Osteoblast (primary cell): ENCODE results near the gene GLT6D1. TPM values are rescaled to one million over a fixed set of nuclear protein-coding genes. Genes with fewer than 3 reads are reported as not detected.
"Not testable (repeated sequence)": the region's sequence is repeated elsewhere in the genome, so short reads cannot be mapped to it uniquely, and the experiment has no call there.

Source experiments
- DNase-seq: peaks from one replicate; pipeline ENCODE4 v3.0.0; 2011; ENCODE audit warnings: low spot score, mixed read lengths; ENCODE audit not compliant: insufficient read length; ENCODE audit errors: missing footprints
- H2AFZ ChIP-seq: 2 replicates; pipeline ENCODE4 v1.6.0; 2011; ENCODE audit warnings: mild to moderate bottlenecking, low read length
- H3K27ac ChIP-seq: 2 replicates; pipeline ENCODE4 v1.5.1; 2011; ENCODE audit warnings: mild to moderate bottlenecking, low read depth, low read length, moderate library complexity
- H3K27me3 ChIP-seq: 2 replicates; pipeline ENCODE4 v1.6.0; 2012; ENCODE audit warnings: mild to moderate bottlenecking, control low read depth, inconsistent platforms, low read length, moderate library complexity; ENCODE audit not compliant: insufficient read depth
- H3K36me3 ChIP-seq: 2 replicates; pipeline ENCODE4 v1.5.1; 2011; ENCODE audit warnings: mild to moderate bottlenecking, low read length, control low read depth, moderate library complexity; ENCODE audit not compliant: insufficient read depth
- H3K4me1 ChIP-seq: 2 replicates; pipeline ENCODE4 v1.5.1; 2011; ENCODE audit warnings: mild to moderate bottlenecking, low read length, control low read depth, moderate library complexity; ENCODE audit not compliant: insufficient read depth
- H3K4me2 ChIP-seq: 2 replicates; pipeline ENCODE4 v1.6.0; 2011; ENCODE audit warnings: mild to moderate bottlenecking, low read length; ENCODE audit not compliant: insufficient read depth
- H3K4me3 ChIP-seq: fragments of 200-600 bp; sonication (generic); 3 replicates; pipeline ENCODE4 v1.5.1; 2012; ENCODE audit warnings: mild to moderate bottlenecking, low read length, inconsistent platforms; ENCODE audit not compliant: insufficient read depth
- H3K79me2 ChIP-seq: 2 replicates; pipeline ENCODE4 v1.6.0; 2012; ENCODE audit warnings: mild to moderate bottlenecking, low read length, control low read depth, inconsistent platforms; ENCODE audit not compliant: insufficient read depth
- H3K9me3 ChIP-seq: 2 replicates; pipeline ENCODE4 v1.5.1; 2011; ENCODE audit warnings: low read depth, low read length, control low read depth
- H4K20me1 ChIP-seq: 2 replicates; pipeline ENCODE4 v1.6.0; 2012; ENCODE audit warnings: mild to moderate bottlenecking, low read length, control low read depth; ENCODE audit not compliant: insufficient read depth
- CTCF ChIP-seq: IDR thresholded peaks from 2 replicates; pipeline ENCODE4 v1.5.1; 2011; ENCODE audit warnings: mild to moderate bottlenecking, low read depth, low read length, moderate library complexity; ENCODE audit errors: extremely low read depth
- total RNA-seq: library from RNA; depleted of rRNA; stranded (reverse); fragments of >200 nt; gene quantifications from 2 replicates; pipeline ENCODE4 v1.2.3, GENCODE V29; 2012

The GLT6D1 gene
- total RNA-seq, 1 donor: not detected

- Histone ChIP-seq H3K27ac (no peak overlapping the region), H2AFZ (no peak overlapping the region), H3K4me2 (no peak overlapping the region), H3K4me3 (no peak overlapping the region), H4K20me1 (no peaks in the 10 kb centered on the region), H3K4me1 (no peaks in the 10 kb centered on the region), H3K9me3 (peaks cover 2% of the 10 kb centered on the region), H3K79me2 (no peaks in the 10 kb centered on the region), H3K27me3 (no peaks in the 10 kb centered on the region), H3K36me3 (no peaks in the 10 kb centered on the region)
- peak; percentile 27 for DNase-seq
- no peak for TF ChIP-seq CTCF
Measured at GRCh38 chr9:135641745-135642144, 2.4 kb upstream of the GLT6D1 start.

- Histone ChIP-seq H3K4me3 (no peak overlapping the region), H3K4me2 (no peak overlapping the region), H3K27me3 (no peaks in the 10 kb centered on the region), H4K20me1 (no peaks in the 10 kb centered on the region), H3K27ac (no peak overlapping the region), H3K79me2 (no peaks in the 10 kb centered on the region), H3K4me1 (no peaks in the 10 kb centered on the region), H2AFZ (no peak overlapping the region), H3K36me3 (no peaks in the 10 kb centered on the region), H3K9me3 (peaks cover 2% of the 10 kb centered on the region)
- DNase-seq: no peak
- no peak for TF ChIP-seq CTCF
Measured at GRCh38 chr9:135641047-135641446, 1.7 kb upstream of the GLT6D1 start.

- not testable (repeated sequence) for H3K79me2 ChIP-seq, H3K27ac ChIP-seq, H4K20me1 ChIP-seq, H3K36me3 ChIP-seq, H3K9me3 ChIP-seq, H3K4me2 ChIP-seq, H3K4me3 ChIP-seq, H3K27me3 ChIP-seq, H2AFZ ChIP-seq, H3K4me1 ChIP-seq, DNase-seq
Measured at GRCh38 chr9:135636930-135637530, 2.3 kb downstream of the GLT6D1 start.

- no peaks in the 10 kb centered on the region for H3K36me3 ChIP-seq
- no peaks in the 10 kb centered on the region for H3K9me3 ChIP-seq
- no peaks in the 10 kb centered on the region for H4K20me1 ChIP-seq
- TF ChIP-seq CTCF: no peak
- H3K4me2 ChIP-seq: no peak overlapping the region
- no peak overlapping the region for H2AFZ ChIP-seq
- peaks cover 2% of the 10 kb centered on the region for H3K27me3 ChIP-seq
- H3K4me1 ChIP-seq: no peaks in the 10 kb centered on the region
- DNase-seq: no peak
- H3K79me2 ChIP-seq: no peaks in the 10 kb centered on the region
- H3K4me3 ChIP-seq: no peak overlapping the region
- H3K27ac ChIP-seq: no peak overlapping the region
Measured at GRCh38 chr9:135632841-135633240, 6.5 kb downstream of the GLT6D1 start.
